ENCODE measurements around the gene ZNF396. TPM values are rescaled to one million over a fixed set of nuclear protein-coding genes. Genes with fewer than 3 reads are reported as not detected.

The ZNF396 gene
- total and polyA plus RNA-seq, 8 donors: 1.2 to 3.8 (median 2.4) TPM

DNA sequence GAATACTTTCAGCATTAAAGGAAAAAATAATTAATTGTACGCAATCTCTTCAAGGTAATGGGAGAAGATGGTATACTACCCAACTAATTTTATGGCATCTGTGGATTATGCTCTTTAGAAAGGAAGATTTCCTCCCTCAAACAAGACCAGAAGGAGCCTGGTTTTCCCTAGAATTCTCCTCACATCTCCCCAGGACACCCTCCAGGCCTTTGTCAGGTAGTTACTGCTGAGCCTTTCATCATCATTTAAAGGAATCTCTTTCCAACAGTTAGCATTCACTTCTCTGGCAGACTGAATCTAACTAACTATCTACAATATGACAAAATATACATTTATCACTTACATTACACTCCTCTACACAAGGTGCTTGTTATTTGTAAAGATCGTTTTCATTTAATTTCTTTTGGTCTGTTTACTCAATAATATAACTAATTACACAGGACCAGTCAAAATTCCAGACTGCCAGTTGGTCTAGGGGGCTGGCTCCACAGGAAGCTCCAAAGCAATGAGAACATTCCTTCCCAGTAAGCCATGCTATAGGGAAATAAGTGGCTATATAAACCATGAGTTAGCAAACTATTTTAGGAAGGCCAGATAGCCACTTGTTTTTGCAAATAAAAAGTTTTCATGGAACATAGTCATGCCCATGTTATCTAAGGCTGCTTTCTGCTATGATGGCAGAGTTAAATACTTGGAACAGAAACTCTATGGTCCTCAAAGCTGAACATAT lies 52.0 kb downstream of the ZNF396 start:
- no peaks in the 10 kb centered on the region for H3K9me3 ChIP-seq
- no peaks in the 10 kb centered on the region for H3K27me3 ChIP-seq
- intact Hi-C loops (cut with DNase I): no loop called here
- H3K27ac ChIP-seq: no peak overlapping the region
- ATAC-seq (no peak), DNase-seq (no peak), FAIRE-seq (no peak)
- no peaks in the 10 kb centered on the region for H3K4me1 ChIP-seq
- no peaks in the 10 kb centered on the region for H3K36me3 ChIP-seq
- TF ChIP-seq, protein P1, sequence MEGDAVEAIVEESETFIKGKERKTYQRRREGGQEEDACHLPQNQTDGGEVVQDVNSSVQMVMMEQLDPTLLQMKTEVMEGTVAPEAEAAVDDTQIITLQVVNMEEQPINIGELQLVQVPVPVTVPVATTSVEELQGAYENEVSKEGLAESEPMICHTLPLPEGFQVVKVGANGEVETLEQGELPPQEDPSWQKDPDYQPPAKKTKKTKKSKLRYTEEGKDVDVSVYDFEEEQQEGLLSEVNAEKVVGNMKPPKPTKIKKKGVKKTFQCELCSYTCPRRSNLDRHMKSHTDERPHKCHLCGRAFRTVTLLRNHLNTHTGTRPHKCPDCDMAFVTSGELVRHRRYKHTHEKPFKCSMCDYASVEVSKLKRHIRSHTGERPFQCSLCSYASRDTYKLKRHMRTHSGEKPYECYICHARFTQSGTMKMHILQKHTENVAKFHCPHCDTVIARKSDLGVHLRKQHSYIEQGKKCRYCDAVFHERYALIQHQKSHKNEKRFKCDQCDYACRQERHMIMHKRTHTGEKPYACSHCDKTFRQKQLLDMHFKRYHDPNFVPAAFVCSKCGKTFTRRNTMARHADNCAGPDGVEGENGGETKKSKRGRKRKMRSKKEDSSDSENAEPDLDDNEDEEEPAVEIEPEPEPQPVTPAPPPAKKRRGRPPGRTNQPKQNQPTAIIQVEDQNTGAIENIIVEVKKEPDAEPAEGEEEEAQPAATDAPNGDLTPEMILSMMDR (IDR thresholded peaks at IDR 0.05): no peak
- 9 to 57% methylated on average over 2 of the region's 2 CpGs for WGBS, 2 donors
- H3K4me3 ChIP-seq: no peak overlapping the region

DNA sequence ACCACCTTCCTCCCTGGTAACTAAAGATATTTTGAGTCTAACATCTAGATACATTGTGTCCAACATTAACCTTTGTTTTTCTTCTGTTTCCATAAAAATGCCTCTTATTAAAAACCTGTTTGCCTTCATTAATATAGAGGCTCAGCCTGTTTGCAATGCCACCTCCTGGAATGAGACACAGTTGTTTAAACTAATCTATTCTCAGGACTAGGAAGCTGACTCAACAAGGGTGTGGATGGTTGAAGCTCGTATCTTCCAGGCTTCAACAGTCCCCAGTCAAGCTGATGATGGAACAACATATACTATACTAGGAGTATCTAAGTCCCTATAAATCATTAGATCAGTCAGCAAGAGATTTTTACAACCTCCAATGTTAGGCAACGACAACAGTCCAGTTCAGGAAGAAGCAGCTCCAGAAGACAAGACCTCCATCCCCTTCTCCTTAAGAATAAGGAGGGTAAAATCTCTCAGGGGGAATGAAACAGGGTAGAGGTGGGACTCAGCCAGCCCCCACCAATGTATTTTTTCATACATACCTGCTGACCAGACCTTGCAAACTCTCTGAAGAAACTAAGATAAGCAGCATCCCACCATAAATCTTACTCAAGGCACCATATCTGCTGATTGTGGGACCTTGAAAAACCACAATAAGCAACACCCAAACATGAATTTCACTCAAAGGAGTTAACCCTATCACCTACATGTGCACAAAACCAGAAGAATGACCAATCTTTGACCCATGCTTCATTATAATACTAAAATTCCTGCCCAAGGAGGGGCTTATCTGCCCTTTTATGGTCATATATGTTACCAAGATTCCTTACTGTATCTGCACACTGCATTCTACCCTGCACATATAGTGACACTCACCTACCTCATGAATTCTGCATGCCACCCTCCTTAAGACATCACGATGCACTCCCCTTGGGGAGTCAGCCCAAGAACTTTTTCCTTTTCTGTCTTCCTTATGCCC lies 54.4 kb downstream of the ZNF396 start:
- no peak for ATAC-seq
- H3K27ac ChIP-seq: no peak overlapping the region
- H3K9me3 ChIP-seq: no peaks in the 10 kb centered on the region
- no peak for FAIRE-seq
- DNase-seq: no peak
- TF ChIP-seq, protein P1 (IDR thresholded peaks at IDR 0.05): no peak
- no peaks in the 10 kb centered on the region for H3K36me3 ChIP-seq
- H3K4me1 ChIP-seq: no peaks in the 10 kb centered on the region
- no peaks in the 10 kb centered on the region for H3K27me3 ChIP-seq
- WGBS, 2 donors: 76 to 77% methylated on average over 3 of the region's 3 CpGs
- no peak overlapping the region for H3K4me3 ChIP-seq
- intact Hi-C loops (cut with DNase I): no loop called here

Other genes with a start within 250 kb of the ZNF396 start
- gene ZNF397, start 136.3 kb downstream of the ZNF396 start, total RNA-seq: 10 to 100 TPM in 3 of 6 donors, 1 to 10 TPM in 3; 8.5 to 16.3 (median 10.5) TPM
- gene ZNF397, start 136.3 kb downstream of the ZNF396 start, polyA plus RNA-seq: 1 to 10 TPM; 8.9 to 9.7 TPM
- 10 to 100 TPM in 1 of 6 donors, 1 to 10 TPM in 5; 5.2 to 16.9 (median 8.5) TPM for gene ZSCAN30, start 87.1 kb downstream of the ZNF396 start, total RNA-seq
- gene ZSCAN30, start 87.1 kb downstream of the ZNF396 start, polyA plus RNA-seq: 10 to 100 TPM in 1 of 2 donors, 1 to 10 TPM in 1; 8.7 to 13.9 TPM
- 10 to 100 TPM; 17.3 to 37.8 (median 25.3) TPM for gene ZNF24, start 32.9 kb downstream of the ZNF396 start, total RNA-seq
- 10 to 100 TPM in 1 of 2 donors, 1 to 10 TPM in 1; 7.5 to 15.9 TPM for gene ZNF24, start 32.9 kb downstream of the ZNF396 start, polyA plus RNA-seq
- gene INO80C, start 120.6 kb upstream of the ZNF396 start, total RNA-seq: 10 to 100 TPM in 2 of 6 donors, 1 to 10 TPM in 4; 6.1 to 12.1 (median 9.0) TPM
- 10 to 100 TPM; 17.1 to 25.6 TPM for gene INO80C, start 120.6 kb upstream of the ZNF396 start, polyA plus RNA-seq
- 10 to 100 TPM; 22.6 to 59.6 (median 31.4) TPM for gene GALNT1, start 204.4 kb upstream of the ZNF396 start, total RNA-seq
- gene GALNT1, start 204.4 kb upstream of the ZNF396 start, polyA plus RNA-seq: 10 to 100 TPM in 1 of 2 donors, 1 to 10 TPM in 1; 6.8 to 12.5 TPM